ENCODE measurements around the gene USP34.
"Not testable (repeated sequence)": the region's sequence is repeated elsewhere in the genome, so short reads cannot be mapped to it uniquely, and the experiment has no call there.

The USP34 gene

GRCh38 chr2:61470122-61470951, 550 bp downstream of the USP34 start:
- H3K9me3 Mint-ChIP-seq = no peaks in the 10 kb centered on the region
- peak overlapping the region; percentile 92 for H3K4me3 Mint-ChIP-seq
- H3K27me3 Mint-ChIP-seq (ENCODE audit: low read depth) = no peaks in the 10 kb centered on the region
- peak overlapping the region; percentile 90 for H3K27ac Mint-ChIP-seq
- peaks cover 10% of the 10 kb centered on the region for H3K36me3 Mint-ChIP-seq (ENCODE audit: low read depth)
- peaks cover 19% of the 10 kb centered on the region for H3K4me1 Mint-ChIP-seq (ENCODE audit: low read depth)

DNA sequence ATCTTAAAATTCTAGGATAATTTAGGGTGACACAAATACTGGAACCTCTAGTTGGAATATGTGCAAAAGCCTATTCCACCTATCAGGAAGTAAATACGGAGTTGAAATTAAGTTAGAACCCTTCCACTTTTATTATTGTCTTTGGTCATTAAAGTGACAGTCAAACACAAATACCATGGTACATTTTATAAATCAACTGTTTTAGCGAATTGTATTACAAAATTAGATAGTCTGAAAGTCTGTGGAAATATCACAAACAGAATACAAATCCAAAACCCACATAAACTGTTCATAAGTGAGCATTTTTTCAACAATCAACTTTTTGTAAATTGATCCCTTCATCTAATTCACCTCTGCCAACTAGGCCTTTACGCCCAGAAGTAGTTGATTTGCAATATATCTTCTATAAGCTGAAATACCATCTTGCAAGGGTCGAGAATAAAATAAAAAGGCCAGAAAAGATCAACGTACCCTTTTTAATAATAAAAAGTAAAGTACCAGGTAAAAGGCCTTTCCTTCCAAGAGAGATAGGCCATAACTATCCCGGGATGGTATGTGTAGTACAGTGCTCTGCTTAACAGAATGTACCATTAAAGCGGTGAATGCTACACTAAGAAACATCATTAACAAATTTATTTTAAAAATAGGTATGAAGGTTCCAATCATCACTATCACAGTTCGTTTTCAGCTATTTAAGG, 1.3 kb downstream of the USP34 start:
- Mint-ChIP-seq H3K9me3 (no peaks in the 10 kb centered on the region), H3K4me1 (ENCODE audit: low read depth) (peaks cover 20% of the 10 kb centered on the region), H3K4me3 (peak overlapping the region; percentile 92), H3K36me3 (ENCODE audit: low read depth) (peaks cover 12% of the 10 kb centered on the region), H3K27me3 (ENCODE audit: low read depth) (no peaks in the 10 kb centered on the region), H3K27ac (peak overlapping the region; percentile 90)

DNA sequence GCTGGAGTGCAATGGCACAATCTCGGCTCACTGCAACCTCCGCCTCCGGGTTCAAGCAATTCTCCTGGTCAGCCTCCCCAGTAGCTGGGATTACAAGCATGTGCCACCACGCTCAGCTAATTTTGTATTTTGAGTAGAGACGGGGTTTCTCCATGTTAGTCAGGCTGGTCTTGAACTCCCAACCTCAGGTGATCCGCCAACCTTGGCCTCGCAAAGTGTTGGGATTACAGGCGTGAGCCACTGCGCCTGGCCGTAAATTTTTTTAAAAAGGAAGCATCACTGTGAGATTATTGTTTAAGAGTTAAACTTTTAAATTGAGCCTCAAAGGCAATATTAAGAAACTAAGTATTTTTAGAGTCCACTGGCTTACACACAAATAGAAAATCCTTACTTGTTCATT, 2.7 kb downstream of the USP34 start:
- not testable (repeated sequence) for H3K27ac Mint-ChIP-seq, H3K4me3 Mint-ChIP-seq
- peaks cover 15% of the 10 kb centered on the region for H3K36me3 Mint-ChIP-seq (ENCODE audit: low read depth)

DNA sequence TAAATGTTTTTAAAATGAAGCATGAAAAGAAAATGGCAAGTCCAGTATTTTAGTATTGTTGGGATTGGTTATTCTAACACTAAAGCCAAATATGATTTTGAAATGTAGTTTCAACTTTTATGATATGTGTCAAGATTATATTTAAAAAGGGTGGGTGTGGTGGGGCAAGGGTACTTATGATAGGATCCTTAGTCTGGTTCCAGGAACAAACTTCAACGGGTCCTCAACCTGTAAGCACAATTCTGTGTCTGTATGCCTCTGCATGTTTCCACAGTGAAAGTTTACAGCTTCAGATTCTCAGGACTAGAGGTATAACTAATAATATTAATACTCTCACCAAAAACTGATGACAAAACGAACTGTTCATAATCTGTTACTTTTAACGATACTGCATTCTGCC, 5.8 kb downstream of the USP34 start:
- H3K4me1 Mint-ChIP-seq (ENCODE audit: low read depth) = peaks cover 23% of the 10 kb centered on the region
- peaks cover 11% of the 10 kb centered on the region for H3K36me3 Mint-ChIP-seq (ENCODE audit: low read depth)
- H3K9me3 Mint-ChIP-seq = no peaks in the 10 kb centered on the region
- no peaks in the 10 kb centered on the region for H3K27me3 Mint-ChIP-seq (ENCODE audit: low read depth)
- no peak overlapping the region for H3K27ac Mint-ChIP-seq
- no peak overlapping the region for H3K4me3 Mint-ChIP-seq

More for the DNA sequence above, 2.7 kb downstream of the USP34 start:
- H3K27me3 Mint-ChIP-seq (ENCODE audit: low read depth); H3K9me3 Mint-ChIP-seq: not testable (repeated sequence)
- peaks cover 24% of the 10 kb centered on the region for H3K4me1 Mint-ChIP-seq (ENCODE audit: low read depth)

DNA sequence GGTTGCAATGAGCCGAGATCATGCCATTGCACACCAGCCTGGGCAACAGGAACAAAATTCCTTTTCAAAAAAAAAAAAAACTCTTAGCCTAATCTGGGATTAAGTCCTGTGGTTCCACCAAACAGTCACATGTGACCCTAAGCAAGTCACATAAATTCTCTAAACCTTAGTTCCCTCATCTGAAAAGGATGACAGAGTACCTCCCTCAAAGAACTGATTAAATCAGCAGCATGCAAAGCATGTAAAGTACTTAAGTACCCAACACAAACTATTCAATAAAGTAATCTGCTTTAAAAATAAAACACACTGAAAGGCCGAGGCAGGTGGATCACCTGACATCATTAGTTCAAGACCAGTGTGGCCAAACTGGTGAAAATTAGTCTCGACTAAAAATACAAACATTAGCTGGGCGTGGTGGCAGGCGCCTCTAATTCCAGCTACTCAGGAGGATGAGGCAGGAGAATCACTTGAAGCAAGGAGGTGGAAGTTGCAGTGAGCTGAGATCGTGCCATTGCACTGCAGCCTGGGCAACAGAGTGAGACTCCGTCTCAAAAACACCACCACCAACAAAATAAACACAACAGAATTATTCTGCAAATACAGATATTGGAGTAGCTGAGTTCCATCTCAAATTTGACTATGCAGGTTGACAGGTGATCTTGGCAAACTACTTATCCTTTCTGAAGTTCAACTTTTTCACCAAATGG, 7.0 kb downstream of the USP34 start:
- Mint-ChIP-seq H3K36me3 (ENCODE audit: low read depth) (peaks cover 8% of the 10 kb centered on the region), H3K27ac (no peak overlapping the region), H3K4me3 (no peak overlapping the region), H3K9me3 (no peaks in the 10 kb centered on the region), H3K27me3 (ENCODE audit: low read depth) (no peaks in the 10 kb centered on the region), H3K4me1 (ENCODE audit: low read depth) (peaks cover 19% of the 10 kb centered on the region)

DNA sequence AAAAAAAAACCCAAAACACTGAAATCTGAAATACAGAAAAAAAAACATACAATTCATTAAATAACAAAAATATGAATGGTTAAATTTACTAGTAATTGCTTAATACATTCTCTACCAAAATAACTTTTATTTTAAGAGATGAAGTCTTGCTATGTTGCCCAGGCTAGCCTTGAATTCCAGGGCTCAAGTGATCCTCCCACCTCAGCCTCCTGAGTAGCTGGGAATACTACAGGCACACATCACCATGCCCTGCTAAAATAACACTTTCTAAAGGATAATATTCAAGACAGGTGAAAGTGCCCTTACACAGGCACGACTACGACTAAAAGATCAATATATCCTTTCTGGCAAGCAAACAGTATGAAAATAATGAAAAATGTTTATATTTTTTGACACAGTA, 9.5 kb downstream of the USP34 start:
- no peak overlapping the region for H3K27ac Mint-ChIP-seq
- peaks cover 25% of the 10 kb centered on the region for H3K4me1 Mint-ChIP-seq (ENCODE audit: low read depth)
- H3K27me3 Mint-ChIP-seq (ENCODE audit: low read depth) = no peaks in the 10 kb centered on the region
- no peaks in the 10 kb centered on the region for H3K9me3 Mint-ChIP-seq
- no peak overlapping the region for H3K4me3 Mint-ChIP-seq
- peaks cover 6% of the 10 kb centered on the region for H3K36me3 Mint-ChIP-seq (ENCODE audit: low read depth)

DNA sequence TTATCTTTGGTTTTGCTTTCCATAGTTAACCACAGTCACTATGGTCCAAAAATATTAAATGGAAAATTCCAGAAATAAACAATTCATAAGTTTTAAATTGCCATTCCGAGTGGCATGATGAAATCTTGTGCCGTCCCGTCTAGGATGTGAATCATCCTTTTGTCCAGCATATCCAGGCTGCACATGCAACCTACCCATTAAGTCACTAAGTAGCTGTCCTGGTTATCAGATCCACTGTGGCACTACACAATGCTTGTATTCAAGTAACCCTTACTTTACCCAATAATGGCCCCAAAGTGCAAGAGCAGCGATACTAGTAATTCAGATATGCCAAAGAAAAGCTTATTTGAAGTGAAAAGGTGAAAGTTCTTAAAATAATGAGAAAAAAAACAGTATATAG, 10.7 kb downstream of the USP34 start:
- no peak overlapping the region for H3K4me3 Mint-ChIP-seq

GRCh38 chr2:61456746-61457420, 14.0 kb downstream of the USP34 start:
- Mint-ChIP-seq H3K36me3 (ENCODE audit: low read depth) (peaks cover 7% of the 10 kb centered on the region), H3K27ac (no peak overlapping the region), H3K4me1 (ENCODE audit: low read depth) (peaks cover 28% of the 10 kb centered on the region), H3K4me3 (no peak overlapping the region), H3K27me3 (ENCODE audit: low read depth) (no peaks in the 10 kb centered on the region), H3K9me3 (no peaks in the 10 kb centered on the region)

More for the DNA sequence above, 10.7 kb downstream of the USP34 start:
- H3K27me3 Mint-ChIP-seq (ENCODE audit: low read depth) = no peaks in the 10 kb centered on the region
- H3K27ac Mint-ChIP-seq = no peak overlapping the region
- H3K9me3 Mint-ChIP-seq = no peaks in the 10 kb centered on the region
- H3K36me3 Mint-ChIP-seq (ENCODE audit: low read depth) = peaks cover 10% of the 10 kb centered on the region
- peaks cover 29% of the 10 kb centered on the region for H3K4me1 Mint-ChIP-seq (ENCODE audit: low read depth)

- Mint-ChIP-seq H3K9me3 (no peaks in the 10 kb centered on the region), H3K27me3 (ENCODE audit: low read depth) (no peaks in the 10 kb centered on the region), H3K4me1 (ENCODE audit: low read depth) (peaks cover 25% of the 10 kb centered on the region), H3K4me3 (no peak overlapping the region), H3K27ac (no peak overlapping the region), H3K36me3 (ENCODE audit: low read depth) (peaks cover 11% of the 10 kb centered on the region)
Observed at GRCh38 chr2:61456070-61456745, 14.7 kb downstream of the USP34 start.

DNA sequence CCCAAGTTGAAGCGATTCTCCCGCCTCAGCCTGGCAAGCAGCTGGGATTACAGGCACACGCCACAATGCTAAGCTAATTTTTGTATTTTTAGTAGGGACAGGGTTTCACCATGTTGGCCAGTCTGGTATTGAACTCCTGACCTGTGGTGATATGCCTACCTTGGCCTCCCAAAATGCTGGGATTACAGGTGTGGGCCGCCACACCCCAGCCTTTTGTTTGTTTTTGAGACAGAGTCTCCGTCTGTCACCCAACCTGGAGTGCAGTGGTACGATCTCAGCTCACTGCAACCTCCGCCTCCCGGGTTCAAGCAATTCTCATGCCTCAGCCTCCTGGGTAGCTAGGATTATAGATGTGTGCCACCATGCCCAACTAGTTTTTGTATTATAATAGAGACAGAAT, 15.9 kb downstream of the USP34 start:
- peaks cover 22% of the 10 kb centered on the region for H3K4me1 Mint-ChIP-seq (ENCODE audit: low read depth)
- not testable (repeated sequence) for H3K27ac Mint-ChIP-seq; H3K4me3 Mint-ChIP-seq; H3K9me3 Mint-ChIP-seq; H3K27me3 Mint-ChIP-seq (ENCODE audit: low read depth)
- peaks cover 18% of the 10 kb centered on the region for H3K36me3 Mint-ChIP-seq (ENCODE audit: low read depth)

DNA sequence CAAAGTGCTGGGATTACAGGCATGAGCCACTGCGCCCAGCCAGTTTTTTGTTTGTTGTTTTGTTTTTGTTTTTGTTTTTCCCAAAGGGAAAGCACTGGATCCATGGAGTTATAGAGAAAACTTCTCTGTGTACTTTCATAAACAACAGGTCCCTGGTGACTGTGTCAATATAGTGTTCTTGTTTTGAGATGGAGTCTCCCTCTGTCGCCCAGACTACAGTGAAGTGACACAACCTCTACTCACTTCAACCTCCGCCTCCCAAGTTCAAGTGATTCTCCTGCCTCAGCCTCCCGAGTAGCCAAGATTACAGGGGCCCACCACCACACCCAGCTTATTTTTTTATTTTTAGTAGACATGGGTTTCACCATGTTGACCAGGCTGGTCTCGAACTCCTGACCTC, 16.5 kb downstream of the USP34 start:
- H3K36me3 Mint-ChIP-seq (ENCODE audit: low read depth) = peaks cover 19% of the 10 kb centered on the region
- H3K4me3 Mint-ChIP-seq = no peak overlapping the region
- no peak overlapping the region for H3K27ac Mint-ChIP-seq
- peaks cover 3% of the 10 kb centered on the region for H3K9me3 Mint-ChIP-seq
- no peaks in the 10 kb centered on the region for H3K27me3 Mint-ChIP-seq (ENCODE audit: low read depth)
- H3K4me1 Mint-ChIP-seq (ENCODE audit: low read depth) = peaks cover 24% of the 10 kb centered on the region

- Mint-ChIP-seq H3K4me1 (ENCODE audit: low read depth) (peaks cover 12% of the 10 kb centered on the region), H3K4me3 (no peak overlapping the region), H3K9me3 (peaks cover 3% of the 10 kb centered on the region), H3K27me3 (ENCODE audit: low read depth) (no peaks in the 10 kb centered on the region), H3K36me3 (ENCODE audit: low read depth) (peaks cover 29% of the 10 kb centered on the region), H3K27ac (no peak overlapping the region)
Observed at GRCh38 chr2:61452392-61452791, 18.5 kb downstream of the USP34 start.

GRCh38 chr2:61451178-61451577, 19.7 kb downstream of the USP34 start:
- Mint-ChIP-seq H3K9me3 (peaks cover 3% of the 10 kb centered on the region), H3K27ac (no peak overlapping the region), H3K27me3 (ENCODE audit: low read depth) (no peaks in the 10 kb centered on the region), H3K4me3 (no peak overlapping the region), H3K4me1 (ENCODE audit: low read depth) (peaks cover 12% of the 10 kb centered on the region), H3K36me3 (ENCODE audit: low read depth) (peaks cover 31% of the 10 kb centered on the region)

DNA sequence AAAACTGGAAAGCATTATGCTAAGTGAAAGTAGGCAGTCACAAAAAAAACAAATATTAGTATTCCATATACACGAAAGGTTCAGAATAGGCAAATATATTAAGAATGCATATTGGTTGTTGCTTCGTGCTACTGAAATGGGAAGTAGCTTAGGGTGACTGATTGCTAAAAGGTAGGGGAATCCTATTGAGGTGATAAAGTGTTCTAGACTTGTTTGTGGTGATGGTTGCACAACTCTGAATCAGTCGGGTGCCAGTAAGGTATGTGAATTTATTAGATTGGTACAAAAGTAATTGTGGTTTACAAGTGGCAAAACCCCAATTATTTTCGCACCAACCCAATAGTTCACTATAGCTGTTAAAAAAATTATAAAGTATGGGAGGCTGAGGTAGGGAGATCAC, 20.7 kb downstream of the USP34 start:
- Mint-ChIP-seq H3K27ac (no peak overlapping the region), H3K9me3 (peaks cover 3% of the 10 kb centered on the region), H3K27me3 (ENCODE audit: low read depth) (no peaks in the 10 kb centered on the region), H3K4me3 (no peak overlapping the region), H3K36me3 (ENCODE audit: low read depth) (peaks cover 27% of the 10 kb centered on the region), H3K4me1 (ENCODE audit: low read depth) (peaks cover 8% of the 10 kb centered on the region)

All from T-helper 1 cell treated with Interleukin-12 subunit alpha and Interleukin-12 subunit beta and Interleukin-4 antibody, amounts not matched to agents 30 μg/mL and 1 μg/mL, for 36 hours (primary cell).